ENCODE data around the gene IFT122. TPM values are rescaled to one million over a fixed set of nuclear protein-coding genes. Genes with fewer than 3 reads are reported as not detected.

Gene IFT122
- total RNA-seq, 2 donors from 2014 or later = 60.8 to 91.3 TPM

- WGBS = 91% methylated on average over 15 of the region's 15 CpGs
- TF ChIP-seq POLR2AphosphoS5 (IDR thresholded peaks at IDR 0.05) (no peak), POLR2A (IDR thresholded peaks at IDR 0.05) (no peak)
- TF ChIP-seq, protein P1, sequence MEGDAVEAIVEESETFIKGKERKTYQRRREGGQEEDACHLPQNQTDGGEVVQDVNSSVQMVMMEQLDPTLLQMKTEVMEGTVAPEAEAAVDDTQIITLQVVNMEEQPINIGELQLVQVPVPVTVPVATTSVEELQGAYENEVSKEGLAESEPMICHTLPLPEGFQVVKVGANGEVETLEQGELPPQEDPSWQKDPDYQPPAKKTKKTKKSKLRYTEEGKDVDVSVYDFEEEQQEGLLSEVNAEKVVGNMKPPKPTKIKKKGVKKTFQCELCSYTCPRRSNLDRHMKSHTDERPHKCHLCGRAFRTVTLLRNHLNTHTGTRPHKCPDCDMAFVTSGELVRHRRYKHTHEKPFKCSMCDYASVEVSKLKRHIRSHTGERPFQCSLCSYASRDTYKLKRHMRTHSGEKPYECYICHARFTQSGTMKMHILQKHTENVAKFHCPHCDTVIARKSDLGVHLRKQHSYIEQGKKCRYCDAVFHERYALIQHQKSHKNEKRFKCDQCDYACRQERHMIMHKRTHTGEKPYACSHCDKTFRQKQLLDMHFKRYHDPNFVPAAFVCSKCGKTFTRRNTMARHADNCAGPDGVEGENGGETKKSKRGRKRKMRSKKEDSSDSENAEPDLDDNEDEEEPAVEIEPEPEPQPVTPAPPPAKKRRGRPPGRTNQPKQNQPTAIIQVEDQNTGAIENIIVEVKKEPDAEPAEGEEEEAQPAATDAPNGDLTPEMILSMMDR (IDR thresholded peaks at IDR 0.05) = no peak
- H3K27me3 ChIP-seq (replicated peaks; ENCODE audit: insufficient read depth) = no peaks in the 10 kb centered on the region
- DNase-seq (ENCODE audit: low spot score) = no peak
- H3K36me3 ChIP-seq = no peaks in the 10 kb centered on the region
- H3K4me3 ChIP-seq = no peak overlapping the region
- H3K27ac ChIP-seq = no peak overlapping the region
- no peaks in the 10 kb centered on the region for H3K4me1 ChIP-seq (replicated peaks)
- intact Hi-C loops (cut with DNase I) = loop anchor here (5.0 kb wide), 1 partner anchor 64 kb away; no protein-coding TSS in a partner anchor
- no peaks in the 10 kb centered on the region for H3K9me3 ChIP-seq
Observed at GRCh38 chr3:129556358-129556695, 116.3 kb downstream of the IFT122 start.

DNA sequence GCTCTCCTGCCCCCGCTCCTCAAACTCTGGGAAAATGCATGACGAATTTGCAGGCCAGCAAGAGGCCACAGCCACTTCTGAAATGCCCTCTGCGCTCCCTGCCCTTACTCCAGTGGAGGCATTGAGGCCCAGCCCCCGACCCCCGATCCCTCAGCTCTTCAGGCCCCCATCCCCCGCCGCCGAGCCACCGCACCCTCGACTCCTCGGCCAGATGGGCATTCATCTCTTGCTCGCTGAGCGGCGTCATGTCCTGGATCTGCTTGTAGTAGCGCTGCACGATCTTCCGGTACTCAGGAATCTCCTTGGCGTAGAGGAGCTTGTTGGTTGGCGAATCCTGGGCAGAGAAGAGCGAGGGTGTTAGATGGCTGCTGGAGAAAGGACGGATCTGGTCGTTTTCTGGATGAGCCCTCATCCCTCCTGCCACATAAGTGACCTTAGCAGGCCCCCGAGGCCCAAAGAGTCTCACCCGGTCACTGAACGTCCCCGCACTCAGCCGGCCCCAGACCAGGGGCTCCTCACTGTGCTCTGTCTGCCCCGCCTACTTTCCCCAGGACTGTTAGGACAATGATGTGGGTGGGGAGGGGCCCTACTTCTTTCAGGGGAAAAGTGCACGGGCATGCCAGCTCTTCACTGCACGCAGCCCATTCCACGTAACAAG lies 117.0 kb downstream of the IFT122 start:
- Histone ChIP-seq H3K36me3 (no peaks in the 10 kb centered on the region), H3K9me3 (no peaks in the 10 kb centered on the region), H3K4me1 (replicated peaks) (no peaks in the 10 kb centered on the region), H3K27ac (no peak overlapping the region), H3K4me3 (no peak overlapping the region), H3K27me3 (replicated peaks; ENCODE audit: insufficient read depth) (no peaks in the 10 kb centered on the region)
- intact Hi-C loops (cut with DNase I) = loop anchor here (5.0 kb wide), 1 partner anchor 65 kb away; no protein-coding TSS in a partner anchor
- 77% methylated on average over 31 of the region's 31 CpGs for WGBS
- no peak for DNase-seq (ENCODE audit: low spot score)
- TF ChIP-seq, protein P1 (IDR thresholded peaks at IDR 0.05) = no peak
- TF ChIP-seq POLR2A (IDR thresholded peaks at IDR 0.05) (no peak), POLR2AphosphoS5 (IDR thresholded peaks at IDR 0.05) (no peak)

- Histone ChIP-seq H3K4me1 (replicated peaks) (no peaks in the 10 kb centered on the region), H3K9me3 (no peaks in the 10 kb centered on the region), H3K36me3 (no peaks in the 10 kb centered on the region), H3K4me3 (no peak overlapping the region), H3K27me3 (replicated peaks; ENCODE audit: insufficient read depth) (no peaks in the 10 kb centered on the region), H3K27ac (peak overlapping the region in 1 of 2 donors; percentile 26)
- intact Hi-C loops (cut with DNase I) = loop anchor here (5.0 kb wide), 1 partner anchor 65 kb away; no protein-coding TSS in a partner anchor
- no peak for DNase-seq (ENCODE audit: low spot score)
- WGBS = 45% methylated on average over 11 of the region's 11 CpGs
- TF ChIP-seq POLR2A (IDR thresholded peaks at IDR 0.05) (no peak), POLR2AphosphoS5 (IDR thresholded peaks at IDR 0.05) (peak; percentile 10)
- TF ChIP-seq, protein P1 (IDR thresholded peaks at IDR 0.05) = no peak
Observed at GRCh38 chr3:129557548-129557894, 117.5 kb downstream of the IFT122 start.

- H3K27ac ChIP-seq = peak overlapping the region in 1 of 2 donors; percentile 26
- no peaks in the 10 kb centered on the region for H3K36me3 ChIP-seq
- H3K4me3 ChIP-seq = no peak overlapping the region
- TF ChIP-seq POLR2A (IDR thresholded peaks at IDR 0.05) = no peak
- TF ChIP-seq POLR2AphosphoS5 (IDR thresholded peaks at IDR 0.05) = no peak
- TF ChIP-seq, protein P1 (IDR thresholded peaks at IDR 0.05) = no peak
- no peaks in the 10 kb centered on the region for H3K9me3 ChIP-seq
- 90% methylated on average over 15 of the region's 15 CpGs for WGBS
- no peaks in the 10 kb centered on the region for H3K27me3 ChIP-seq (replicated peaks; ENCODE audit: insufficient read depth)
- intact Hi-C loops (cut with DNase I) = loop anchor here (5.0 kb wide), 1 partner anchor 66 kb away; no protein-coding TSS in a partner anchor
- H3K4me1 ChIP-seq (replicated peaks) = no peaks in the 10 kb centered on the region
- no peak for DNase-seq (ENCODE audit: low spot score)
Observed at GRCh38 chr3:129558081-129558771, 118.2 kb downstream of the IFT122 start.
